Measurements from ENCODE around the gene MZB1.
A peak's percentile ranks its signal among the peaks of the same experiment; 100 is the strongest.
"Not testable (repeated sequence)": the region's sequence is repeated elsewhere in the genome, so short reads cannot be mapped to it uniquely, and the experiment has no call there.

The MZB1 gene

DNA sequence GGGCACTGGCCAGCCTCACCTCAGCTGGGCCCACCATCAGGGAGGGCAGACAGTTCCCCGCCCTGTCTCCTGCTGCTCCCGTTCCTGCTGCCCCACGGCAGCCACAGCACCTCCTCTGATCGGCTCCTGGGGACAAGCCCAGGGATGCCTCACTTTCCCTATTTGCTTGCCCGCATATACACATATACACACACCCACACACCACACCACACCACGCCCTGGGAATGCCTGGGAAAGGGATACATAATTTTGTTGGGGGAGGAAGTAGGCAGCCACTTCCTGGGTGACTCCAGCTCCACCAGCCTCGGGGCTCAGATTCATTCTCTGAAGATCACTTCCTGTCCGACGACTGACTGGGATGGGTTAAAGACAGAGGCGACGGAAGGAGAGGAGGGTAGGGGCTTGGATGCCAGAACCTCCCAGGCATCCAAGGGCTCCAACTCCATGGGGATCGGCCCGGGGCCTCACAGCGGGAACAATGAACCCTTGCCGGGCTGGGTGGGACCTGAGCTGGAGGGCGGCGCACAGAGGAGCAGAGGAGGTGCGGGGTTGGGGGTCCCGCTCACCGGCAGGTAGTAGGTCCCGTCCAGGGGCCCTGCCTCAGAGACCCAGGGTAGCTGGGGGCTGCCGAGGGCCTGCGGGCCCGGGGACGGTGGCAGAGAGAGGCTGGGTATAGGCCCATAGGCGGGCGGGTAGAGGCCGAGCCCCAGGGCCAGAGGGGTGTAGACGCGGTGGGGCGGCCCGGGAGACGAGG is 2.0 kb upstream of the MZB1 start:
- DNase-seq, result no peak

DNA sequence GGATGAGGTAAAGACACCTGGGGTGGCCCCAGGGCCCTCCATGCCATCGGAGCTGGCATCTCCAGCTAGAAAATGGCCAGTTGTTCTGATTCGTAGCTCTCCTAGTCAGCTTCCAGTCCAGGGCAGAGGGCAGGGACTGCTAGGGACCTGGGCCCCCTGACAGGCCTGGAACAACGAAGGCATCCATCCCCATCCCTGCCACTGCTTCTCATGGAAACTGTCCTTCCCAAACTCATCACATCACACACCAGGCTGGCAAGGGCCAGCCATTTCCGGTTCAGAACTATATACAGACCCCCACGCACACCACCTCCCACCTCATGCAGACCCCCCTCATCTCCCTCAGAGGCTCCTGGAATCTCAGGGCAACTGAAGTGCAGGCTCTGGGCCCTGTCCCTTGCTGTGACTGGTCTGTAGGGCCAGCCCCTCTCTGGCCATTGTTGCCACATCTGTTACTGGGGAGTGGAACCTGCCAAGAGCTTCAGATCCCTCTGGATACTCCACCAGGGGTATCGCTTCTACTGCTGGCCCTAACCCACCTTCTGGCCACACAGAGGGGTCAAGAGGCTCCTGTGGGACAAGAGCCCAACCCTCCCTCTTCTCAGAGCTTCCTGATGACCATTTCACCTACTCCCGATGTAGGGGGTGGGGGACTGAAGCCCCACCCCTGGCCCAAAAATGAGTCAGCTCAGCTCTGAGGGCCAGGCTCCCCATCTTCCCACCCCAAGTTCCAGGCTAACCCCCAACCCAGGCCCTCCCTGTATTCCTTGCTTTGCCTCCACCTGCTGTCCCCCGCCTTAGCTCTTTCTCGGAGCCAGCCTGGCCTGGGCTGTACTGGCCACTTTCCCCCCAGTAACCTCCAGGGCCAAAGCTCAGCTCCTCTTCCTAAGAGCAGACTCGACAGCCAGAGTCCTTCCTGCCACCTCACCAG is 1.2 kb upstream of the MZB1 start:
- no peak for DNase-seq

DNA sequence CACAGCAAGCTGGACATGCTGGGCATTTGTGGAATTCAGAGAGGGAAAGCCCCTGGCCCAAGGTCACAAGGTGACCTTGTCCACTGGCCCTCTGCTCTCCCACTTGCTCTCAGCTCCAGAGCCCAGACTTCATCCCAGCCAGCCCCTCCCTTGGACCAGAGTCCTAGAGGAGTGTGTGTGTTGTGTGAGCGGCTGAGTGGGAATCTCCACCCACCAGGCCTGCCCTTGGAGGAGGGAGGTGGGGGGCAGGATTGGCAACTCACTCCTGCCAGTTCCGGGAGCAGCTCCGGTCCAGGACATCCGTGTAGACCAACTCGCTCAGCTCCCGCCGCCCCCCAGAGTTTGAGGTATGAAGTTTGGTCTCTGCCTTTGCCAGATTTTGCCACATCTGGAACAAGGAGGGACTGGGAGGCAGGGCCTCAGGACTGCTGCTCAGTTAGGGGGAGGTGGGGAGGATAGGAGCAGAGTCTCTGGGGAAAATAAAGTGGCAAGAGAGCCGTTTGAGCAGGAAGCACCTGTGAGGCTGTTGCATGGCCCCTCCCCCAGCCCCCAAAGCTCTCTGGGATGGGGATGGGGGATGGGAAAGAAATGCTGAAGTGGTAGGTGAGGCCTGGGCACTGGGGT is 1.4 kb downstream of the MZB1 start:
- peak in 1 of 2 donors; percentile 69 for DNase-seq

DNA sequence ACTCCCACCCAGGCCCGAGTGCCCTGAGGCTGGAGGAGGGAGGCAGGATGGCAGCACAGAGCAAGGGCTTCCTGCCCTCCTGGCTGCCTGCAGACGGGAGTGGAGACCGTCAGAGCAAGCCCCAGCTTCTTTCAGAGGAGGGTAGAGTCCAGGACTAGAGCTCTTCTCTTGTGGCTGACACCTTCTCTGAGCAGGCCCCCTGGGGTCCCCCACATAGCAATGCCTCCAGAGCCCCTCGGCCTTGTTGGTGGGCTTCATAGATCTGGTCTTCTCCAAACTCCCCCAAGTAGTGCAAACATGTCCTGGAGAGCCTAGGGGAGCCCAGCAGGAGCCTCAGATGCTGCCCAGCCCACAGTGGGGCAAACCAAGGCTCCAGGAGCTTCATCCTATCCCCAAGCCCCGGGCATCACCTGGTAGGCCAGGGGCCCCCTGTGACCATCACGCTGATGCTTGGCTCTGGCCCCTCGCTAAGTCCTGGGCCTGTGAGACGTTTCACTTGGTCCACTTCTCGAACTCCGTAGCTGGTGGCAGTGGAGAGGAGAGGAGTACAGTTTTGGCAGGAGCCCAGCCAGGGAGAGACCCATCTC is 2.0 kb downstream of the MZB1 start:
- no peak for DNase-seq

DNA sequence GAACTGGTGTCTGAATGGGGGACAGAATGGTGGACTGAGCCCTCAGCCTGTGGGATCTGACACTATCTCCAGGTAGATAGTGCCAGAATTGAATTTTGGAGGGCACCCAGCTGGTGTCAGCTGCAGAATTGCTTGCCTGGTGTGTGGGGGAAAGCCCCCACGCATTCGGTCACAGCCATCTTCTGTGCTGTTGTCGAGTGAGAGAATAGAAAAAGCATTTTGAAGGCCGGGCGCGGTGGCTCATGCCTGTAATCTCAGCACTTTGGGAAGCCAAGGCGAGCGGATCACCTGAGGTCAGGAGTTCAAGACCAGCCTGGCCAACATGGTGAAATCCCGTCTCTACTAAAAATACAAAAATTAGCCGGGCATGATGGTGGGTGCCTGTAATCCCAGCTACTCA is 2.8 kb downstream of the MZB1 start:
- not testable (repeated sequence) for DNase-seq

DNA sequence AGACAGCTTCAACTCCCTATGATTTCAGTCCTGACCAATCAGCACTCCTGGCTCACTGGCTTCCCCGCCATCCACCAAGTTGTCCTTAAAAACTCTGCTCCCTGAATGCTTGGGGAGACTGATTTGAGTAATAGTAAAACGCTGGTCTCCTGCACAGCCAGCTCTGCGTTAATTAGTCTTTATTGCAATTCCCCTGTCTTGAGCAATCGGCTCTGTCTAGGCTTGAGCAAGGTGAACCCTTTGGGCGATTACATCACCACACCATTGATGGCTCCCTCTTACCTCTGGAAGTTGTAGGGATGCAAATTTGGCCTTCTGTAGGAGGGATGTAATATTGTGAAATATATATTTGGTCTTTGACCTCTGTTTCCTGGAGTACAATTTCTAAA is 3.7 kb downstream of the MZB1 start:
- DNase-seq, result no peak

DNA sequence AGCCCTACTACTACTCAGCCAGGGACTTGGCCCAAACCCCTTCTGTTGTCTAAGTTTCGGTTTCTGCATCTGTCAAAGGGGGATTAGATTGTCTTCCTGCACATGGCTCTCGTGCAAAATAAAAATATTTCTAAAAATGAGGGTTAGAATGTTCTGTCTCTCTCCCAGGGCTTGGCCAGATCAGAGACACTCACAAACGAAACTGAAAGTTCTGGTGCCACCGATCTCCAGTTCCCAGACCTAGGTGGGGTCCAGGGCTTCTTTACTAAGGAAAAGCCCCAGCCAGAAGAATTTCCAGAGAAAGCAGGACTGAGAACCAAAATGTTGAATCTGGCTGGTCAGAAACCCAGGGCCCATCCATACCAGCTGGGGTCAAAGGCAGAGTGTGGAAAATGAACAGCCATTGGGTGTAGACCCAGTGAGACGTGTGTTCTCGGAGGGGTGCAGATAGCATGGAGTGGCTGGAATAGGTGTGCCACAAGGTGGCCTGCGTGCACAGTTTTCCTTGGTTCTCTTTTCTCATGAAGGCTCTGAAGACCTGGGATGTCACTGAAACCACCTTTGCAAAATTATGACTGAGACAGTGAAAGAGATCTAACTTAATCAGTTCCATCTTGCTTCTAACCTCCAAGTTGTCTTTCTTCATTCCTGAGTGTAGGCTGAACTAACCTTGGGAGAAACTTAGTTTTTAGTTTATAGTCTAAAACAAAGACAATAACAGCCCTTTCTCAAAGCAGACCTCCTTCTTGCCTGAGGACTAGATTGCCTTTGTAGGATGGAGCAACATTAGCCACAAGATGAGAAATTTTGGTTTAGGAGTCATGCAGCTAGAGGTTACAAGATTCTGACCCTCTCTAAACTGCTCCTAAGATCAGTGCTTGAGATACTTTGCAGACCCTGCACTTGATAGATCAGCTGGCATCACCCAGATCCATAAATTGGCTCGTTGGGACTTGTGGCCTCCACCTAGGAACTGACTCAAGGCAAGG is 4.4 kb downstream of the MZB1 start:
- DNase-seq, result peak in 1 of 2 donors; percentile 43

DNA sequence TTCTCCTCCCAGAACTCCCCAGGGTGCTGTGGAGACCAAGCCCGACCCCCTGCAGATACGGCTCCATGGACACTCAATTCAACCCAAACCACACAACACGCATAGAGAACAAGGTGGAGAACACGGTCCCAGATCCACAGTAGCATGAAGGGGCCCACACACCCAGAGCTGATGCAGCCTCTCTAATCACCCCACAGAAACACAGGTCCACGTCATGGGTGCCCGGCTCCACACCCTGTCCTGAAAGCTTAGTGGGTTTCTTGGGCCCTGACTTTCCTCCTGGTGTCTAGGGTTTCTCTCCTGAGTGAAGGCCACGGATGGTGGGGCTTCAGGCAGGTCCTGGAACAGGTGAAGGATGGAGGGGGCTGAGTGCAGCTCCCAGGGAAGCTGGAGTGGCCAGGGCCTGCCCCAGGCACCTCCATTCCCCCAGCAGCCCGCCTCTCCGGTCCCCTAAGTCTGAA is 5.1 kb downstream of the MZB1 start:
- DNase-seq, result no peak

DNA sequence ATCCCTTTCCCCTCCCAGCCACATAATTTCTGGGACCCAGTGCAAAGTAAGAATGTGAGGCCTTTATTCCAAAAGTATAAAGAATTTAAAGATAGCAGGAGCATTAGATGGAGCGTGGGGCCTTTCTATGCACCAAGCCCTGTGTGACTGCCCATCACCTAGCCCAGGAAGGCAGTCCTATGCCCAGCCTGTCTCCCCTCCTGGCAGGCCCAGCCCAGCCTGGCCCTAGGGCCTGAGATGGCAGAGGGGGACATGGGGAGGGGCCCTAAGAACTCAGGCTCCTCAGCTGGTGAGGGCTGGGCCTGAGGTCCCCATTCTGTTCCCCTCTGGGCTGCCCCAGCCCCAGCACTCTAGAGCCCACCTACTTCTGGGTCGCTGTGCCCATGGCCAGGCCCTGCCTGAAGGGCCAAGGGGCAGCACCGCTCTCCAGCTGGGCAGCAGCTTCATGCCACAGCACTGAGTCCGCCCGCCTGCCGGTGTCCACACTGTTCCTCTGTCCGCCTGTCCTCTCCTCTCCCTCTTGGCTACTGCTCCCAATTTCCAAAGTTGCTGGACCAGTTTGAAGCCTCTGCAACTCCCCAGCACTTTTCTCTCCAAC is 5.6 kb downstream of the MZB1 start:
- no peak for DNase-seq

DNA sequence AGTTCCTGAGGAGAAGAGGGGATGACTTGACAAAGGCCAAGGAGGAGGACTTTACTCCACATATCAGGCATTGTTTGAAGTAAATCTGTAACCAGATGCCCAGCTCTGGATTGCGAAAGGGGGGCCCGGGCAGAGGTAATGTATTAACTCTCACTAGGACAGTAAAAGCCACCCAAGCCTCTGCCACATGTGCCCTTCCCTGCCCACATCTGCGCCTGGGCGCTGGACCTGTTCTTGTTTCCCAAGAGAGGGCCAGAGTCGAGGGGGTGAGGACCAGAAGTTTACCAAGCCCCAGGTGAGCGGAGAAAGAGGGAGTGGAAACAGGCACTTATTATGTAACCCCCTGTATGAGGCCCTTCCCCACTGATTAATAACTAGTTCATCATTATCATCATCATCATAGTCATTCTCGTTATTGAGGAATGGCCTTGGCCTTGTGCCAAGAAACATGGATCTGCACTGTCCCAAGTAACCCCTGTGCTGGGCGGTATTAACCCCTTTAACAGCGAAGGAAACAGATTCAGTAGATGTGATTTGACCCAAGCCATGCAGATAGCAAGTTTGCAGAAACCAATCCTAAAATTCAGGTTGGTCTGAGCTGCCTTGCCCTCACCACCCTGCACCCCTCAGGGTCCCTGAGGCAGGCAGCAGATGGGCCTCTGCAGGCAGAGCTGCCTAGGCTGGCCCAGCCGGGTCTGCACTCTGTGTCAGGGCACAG is 6.3 kb downstream of the MZB1 start, which contains the start of gene SLC23A1:
Gene SLC23A1 (minus strand): TSS at position 23 of the 718 bp plus-strand sequence. CDS start 44 bp downstream, outside the sequence.
- DNase-seq, result no peak

DNA sequence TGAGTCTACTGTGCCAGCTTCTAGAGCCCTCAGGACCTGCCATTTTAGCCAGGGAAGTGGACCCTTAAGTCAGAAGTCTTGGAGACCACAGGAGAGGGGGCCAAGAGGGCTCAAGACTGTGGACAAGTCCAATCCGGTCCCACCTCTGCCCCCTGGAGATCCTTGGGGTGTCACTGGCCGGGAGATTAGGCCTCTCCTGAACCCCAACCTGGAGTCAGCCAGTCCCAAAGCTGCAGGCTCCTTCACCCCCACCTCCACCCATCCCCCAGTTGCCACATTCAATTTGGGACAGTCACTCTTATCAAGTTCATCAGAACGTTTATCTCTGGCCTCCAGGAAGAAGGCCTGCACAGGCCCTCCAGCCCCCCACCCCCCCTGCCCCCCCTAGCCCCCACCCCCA is 6.9 kb downstream of the MZB1 start:
- DNase-seq, result no peak

DNA sequence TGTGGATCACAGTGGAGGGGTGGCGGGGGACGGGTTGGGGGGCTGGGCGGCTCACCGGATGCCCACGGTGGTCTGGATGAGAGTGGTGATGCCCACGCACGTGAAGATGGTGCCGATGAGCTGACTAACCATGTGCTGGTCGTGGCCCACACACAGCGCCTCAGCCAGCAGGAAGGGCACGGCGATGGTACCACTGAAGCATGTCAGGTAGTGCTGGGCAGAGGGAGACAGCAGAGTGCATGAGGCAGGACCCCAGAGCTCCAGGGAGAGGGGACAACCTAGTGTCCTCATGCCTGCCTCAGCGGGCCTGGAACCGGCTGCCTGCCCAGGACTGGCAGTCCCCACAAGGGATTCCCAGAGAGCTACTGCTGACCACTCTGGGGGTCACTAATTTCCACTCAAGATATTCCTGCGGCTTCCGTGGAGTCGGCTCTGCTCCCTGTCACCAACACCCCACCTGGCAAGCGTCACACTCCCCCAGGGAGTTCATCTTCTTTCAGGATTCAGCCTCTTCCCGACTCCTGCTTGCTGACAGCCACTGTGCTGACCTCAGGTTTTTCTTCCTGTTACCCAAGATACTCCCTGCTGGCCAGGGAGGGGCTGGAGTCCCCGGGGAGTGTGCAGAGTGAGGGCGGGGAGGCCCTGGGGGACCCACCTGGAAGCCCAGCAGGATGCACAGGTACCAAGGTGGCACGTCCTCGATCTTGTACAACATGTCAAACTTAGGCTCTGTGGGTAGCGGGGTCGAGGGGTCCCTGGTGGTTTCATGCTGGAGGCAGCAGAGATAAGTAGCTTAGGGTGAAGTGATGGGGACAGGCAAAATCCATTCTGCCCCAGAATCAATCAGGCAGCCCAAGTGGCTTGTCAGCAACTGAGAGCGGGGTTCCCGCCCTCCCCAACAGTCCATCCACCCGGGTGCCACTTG is 7.6 kb downstream of the MZB1 start:
- DNase-seq, result no peak

DNA sequence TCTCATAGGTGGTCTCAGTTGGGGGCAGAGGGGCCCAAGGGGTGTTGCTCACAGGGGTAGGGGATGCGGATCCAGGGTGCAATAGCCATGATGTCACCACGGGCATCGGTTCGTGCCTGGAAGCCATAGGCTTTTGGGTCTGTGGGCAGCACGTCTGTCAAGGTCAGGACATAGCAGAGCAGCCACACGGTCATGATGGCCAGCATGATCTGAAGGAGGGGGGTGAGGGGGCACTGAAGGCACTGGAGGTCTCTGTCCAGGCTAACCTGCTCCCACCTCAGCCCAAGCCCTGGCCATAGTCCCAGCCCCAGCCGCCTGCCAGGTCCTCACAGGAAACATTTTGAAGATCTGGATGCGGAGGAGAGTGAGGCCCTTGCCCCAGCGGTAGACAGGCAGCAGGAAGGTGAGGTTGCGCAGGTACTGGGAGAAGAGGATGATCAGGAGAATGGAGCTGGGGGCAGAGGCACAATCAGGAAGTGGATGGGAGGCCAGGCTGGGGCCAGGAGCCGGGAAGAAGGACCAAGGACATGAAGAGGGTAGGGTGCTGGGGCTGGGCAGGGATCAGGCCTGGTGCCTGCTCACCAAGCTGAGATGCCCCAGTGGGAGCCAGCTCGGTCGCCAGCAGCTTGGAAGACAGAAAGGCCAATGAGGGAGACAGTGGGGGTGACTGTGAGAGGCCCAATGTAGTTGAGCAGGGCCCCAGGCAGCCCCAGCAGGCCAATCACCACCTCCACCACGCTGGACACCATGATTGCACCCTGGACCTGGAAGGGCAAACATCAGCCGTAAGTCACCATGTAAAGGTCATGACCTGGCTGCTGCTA is 9.9 kb downstream of the MZB1 start:
- DNase-seq, result no peak

DNA sequence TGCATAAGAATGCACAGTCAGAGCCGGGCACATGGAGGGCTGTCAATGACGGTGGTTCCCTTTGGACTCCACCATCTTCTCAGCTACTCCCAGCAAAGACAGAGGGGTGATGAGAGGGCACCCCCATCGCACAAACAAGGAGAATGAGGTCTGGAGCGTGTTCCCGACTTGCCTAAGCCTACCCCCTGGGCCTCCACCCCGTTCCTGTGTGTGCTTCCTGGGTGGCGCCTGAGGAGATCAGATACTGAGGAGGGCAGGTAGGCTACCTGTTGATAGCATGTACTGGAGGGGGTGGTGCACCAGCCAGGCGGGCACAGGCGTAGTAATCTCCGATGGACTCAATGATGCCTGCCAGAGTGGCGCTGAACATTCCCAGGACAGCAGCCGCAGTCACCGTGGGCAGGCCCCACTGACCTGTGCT is 10.8 kb downstream of the MZB1 start:
- no peak for DNase-seq

DNA sequence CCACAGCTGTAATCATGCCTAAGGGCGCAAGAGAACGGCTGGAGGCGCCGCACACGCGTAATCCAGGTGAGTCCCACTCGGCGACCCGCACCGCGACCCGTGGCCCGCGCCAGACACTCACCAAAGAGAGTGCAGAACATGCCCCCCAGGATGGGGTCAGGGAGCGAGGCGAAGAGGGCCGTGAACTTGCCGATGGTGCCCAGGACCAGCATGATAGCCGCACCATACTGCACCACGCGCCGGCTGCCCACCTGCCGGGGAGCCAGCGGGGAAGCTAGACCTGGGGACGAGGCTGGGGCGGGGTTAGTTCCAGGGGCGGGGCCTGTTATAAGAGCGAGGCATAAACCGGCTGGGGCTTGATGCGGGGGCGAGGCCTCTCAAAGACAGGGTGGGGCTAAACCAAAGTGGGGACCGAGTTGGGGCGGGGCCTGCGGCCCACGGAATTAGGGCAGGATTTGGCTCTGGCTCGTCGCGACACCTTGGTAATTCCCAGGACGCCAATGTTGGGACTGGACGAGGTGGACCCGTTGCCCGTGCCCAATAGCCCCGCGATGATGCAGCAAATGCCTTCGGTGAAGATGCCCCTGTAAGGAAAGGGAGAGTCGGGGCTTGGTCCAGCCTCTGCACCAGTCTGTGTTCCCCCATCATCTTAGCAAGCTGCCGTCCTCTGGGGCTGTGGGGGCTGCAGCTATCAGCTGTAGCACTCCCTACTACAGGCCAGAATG is 11.4 kb downstream of the MZB1 start:
- no peak for DNase-seq

DNA sequence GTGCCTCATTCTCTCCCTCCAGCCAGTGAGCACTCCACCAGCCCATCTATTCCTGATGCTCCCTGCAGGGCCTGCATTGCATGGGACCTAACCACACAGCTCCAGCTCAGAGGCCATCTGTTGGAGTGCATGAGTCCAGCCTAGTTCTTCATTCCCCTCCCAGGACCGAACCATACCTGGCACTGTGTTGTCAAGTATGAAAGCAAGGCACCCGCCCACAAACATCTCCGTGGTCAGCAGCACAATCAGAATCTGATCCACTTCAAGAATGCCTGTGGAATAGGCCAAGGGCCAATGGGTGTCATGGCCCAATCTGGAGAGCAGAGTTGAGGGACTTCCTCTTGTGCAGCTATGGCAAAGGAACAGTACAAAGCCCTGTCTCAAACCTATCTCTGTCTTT is 12.5 kb downstream of the MZB1 start:
- no peak for DNase-seq

DNA sequence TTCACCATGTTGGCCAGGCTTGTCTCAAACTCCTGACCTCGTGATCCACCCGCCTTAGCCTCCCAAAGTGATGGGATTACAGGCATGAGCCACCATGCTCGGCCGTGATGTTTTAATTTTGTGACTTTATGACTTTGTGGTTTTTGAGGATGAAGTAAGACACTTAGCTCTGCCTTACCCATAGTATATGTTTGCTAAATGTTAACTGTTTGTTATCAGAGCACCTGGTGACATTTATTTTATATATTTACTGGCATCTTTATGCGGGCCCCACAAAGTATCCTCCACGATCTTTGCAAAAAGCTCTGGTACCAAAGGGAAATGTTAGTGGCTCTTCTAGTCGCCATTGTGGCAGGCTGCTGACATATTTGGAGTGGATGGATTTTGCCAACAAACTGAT is 13.3 kb downstream of the MZB1 start:
- DNase-seq, result no peak

DNA sequence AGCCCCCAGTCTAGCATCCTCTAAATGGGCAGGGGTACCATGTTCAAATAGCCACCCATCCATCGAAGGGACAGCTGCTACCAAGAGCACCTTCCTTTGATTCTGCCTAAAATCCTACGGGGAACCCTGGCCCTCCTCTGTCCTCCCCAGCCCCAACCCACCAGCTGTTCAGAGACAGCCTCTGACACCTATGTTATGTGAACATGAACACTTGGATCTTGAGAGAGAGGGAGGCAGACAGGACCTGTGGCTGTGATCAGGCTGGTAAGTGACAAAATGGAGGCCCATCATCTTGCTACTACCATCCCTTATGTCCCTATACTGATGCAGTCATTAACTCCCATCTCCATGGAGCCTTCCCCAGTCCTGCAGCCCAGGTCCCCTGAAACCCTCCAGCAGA is 14.8 kb downstream of the MZB1 start:
- peak in 1 of 2 donors; percentile 5 for DNase-seq
